Central memory CD4-positive, alpha-beta T cell (primary cell): ENCODE measurements around the gene CRTC2.
"Not testable (repeated sequence)": the region's sequence is repeated elsewhere in the genome, so short reads cannot be mapped to it uniquely, and the experiment has no call there.

Experiments
- DNase-seq: peaks from one replicate; pipeline ENCODE4 v3.0.0; 2022
- total RNA-seq, 3 experiments: gene quantifications; one replicate each; lab custom pipeline; 2026; lab: John Stamatoyannopoulos, UW

Gene CRTC2, protein sequence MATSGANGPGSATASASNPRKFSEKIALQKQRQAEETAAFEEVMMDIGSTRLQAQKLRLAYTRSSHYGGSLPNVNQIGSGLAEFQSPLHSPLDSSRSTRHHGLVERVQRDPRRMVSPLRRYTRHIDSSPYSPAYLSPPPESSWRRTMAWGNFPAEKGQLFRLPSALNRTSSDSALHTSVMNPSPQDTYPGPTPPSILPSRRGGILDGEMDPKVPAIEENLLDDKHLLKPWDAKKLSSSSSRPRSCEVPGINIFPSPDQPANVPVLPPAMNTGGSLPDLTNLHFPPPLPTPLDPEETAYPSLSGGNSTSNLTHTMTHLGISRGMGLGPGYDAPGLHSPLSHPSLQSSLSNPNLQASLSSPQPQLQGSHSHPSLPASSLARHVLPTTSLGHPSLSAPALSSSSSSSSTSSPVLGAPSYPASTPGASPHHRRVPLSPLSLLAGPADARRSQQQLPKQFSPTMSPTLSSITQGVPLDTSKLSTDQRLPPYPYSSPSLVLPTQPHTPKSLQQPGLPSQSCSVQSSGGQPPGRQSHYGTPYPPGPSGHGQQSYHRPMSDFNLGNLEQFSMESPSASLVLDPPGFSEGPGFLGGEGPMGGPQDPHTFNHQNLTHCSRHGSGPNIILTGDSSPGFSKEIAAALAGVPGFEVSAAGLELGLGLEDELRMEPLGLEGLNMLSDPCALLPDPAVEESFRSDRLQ
- total RNA-seq = 24.0 to 73.9 (median 33.5) reads per million in 3 experiments

DNA sequence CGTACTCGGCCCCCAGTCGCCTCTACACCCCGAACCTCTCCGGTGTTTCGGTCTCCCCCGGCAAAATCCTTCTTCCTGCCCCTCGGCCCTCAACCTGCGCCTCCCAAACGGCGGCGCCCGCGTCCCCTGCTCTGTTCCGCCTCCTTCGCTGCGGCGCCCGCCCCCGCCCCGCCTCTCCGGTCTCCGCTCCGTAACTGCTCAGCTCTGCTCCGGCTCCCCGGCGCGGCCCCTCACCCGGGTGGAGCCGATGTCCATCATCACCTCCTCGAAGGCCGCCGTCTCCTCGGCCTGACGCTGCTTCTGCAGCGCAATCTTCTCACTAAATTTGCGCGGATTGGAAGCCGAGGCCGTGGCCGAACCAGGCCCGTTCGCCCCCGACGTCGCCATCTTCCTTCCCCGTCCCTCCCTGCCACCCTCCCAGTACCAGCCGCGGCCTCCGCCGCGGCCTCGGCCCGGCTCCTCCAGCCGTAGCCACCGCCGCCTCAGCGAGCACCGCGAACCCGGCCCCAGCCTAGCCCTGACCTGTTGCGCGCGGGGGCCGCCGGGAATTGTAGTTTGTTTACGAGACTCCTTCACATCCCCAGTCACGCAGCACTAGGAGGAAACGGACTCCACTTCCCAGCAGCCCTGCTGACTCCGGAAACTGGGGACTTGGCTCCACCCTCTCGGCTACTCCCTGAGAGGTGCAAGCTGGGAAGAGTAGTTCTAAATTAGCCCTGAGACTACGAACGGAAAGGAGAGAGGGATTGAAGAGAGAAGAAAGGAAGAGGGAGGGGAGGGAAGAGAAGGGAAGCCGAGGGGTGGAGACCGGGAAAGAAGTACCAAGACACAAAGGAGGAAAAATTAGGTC lies at the start of gene CRTC2:
TSS of gene CRTC2 (minus strand) at position 502 of the 850 bp plus-strand sequence. CDS start at position 387, 115 bp downstream.
- DNase-seq = peak; percentile 97

DNA sequence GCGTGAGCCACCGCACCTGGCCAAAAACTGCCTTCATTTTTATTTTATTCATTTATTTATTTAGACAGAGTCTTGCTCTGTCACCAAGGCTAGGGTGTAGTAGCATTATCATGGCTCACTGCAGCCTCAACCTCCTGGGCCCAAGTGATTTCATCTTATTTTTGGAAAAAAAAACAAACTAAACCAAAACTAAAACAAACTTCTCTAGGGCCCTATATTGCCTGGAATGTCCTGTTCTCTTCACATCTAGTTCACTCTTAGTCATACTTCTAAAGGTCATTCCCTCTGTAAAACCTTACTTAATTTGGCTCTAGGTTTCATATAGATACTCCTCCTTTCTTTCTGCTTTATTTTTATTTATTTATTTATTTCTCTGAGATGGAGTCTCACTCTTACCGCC lies 47.7 kb upstream of the CRTC2 start:
- no peak for DNase-seq

DNA sequence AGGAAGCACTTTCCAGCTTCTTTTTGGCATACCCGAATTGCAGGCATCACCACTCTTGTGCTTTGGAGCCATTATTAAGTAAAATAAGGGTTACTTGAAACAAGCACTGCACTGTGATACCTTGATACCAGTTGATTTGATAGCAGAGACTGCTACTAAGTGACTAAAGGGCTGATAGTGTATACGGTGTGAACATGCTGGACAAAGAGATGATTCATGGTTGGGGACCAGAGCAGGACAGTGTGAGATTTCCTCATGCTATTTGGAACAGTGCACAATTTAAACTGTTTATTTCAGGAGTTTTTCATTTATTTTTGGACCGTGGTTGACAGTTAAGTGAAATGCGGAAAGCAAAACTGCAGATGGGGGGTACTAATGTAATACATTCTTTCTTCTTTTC lies 42.0 kb upstream of the CRTC2 start:
- DNase-seq = no peak

DNA sequence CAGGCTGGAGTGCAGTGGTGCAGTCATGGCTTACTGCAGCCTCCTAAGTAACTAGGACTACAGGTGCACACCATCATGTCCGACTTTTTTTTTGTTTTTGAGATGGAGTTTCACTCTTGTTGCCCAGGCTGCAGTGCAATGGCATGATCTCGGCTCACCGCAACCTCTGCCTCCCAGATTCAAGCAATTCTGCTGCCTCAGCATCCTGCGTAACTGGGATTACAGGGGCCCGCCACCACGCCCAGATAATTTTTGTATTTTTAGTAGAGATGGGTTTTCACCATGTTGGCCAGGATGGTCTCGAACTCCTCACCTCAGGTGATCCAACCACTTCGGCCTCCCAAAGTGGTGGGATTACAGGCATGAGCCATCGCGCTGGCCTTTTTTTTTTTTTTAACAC lies 38.5 kb upstream of the CRTC2 start:
- not testable (repeated sequence) for DNase-seq

DNA sequence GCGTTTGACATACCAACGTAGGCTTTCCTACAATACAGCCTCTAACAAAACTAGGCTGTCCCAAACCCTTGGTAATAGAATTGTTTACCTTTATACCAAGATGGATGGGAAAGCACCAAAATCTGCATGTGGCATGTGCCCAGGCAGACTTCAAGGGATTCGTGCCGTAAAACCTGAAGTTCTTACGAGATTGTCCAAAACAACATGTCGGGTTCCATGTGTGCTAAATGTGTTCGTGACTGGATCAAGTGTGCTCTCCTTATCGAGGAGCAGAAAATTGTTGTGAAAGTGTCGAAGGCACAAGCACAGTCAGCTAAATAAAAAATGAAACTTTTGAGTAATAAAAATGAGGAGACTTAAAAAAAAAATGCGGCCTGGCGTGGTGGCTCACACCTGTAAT lies 37.2 kb upstream of the CRTC2 start:
- no peak for DNase-seq

DNA sequence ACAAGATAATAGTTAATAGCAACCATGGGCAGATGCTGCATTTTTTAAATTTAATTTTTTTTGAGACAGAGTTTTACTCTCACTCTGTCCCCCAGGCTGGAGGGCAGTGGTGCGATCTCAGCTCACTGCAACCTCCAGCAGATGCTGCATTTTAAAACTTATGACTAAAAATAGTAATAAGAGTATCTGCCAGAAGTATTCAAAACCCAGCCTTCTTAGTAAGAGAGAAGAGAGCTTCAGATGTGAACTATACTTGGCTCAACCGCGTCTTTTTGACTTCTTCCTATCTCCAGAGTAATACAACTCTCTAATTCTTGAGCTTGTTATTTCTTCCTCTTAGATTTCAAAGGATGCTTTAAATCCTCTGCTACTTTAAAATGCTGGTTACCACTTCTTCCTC lies 36.8 kb upstream of the CRTC2 start:
- no peak for DNase-seq

DNA sequence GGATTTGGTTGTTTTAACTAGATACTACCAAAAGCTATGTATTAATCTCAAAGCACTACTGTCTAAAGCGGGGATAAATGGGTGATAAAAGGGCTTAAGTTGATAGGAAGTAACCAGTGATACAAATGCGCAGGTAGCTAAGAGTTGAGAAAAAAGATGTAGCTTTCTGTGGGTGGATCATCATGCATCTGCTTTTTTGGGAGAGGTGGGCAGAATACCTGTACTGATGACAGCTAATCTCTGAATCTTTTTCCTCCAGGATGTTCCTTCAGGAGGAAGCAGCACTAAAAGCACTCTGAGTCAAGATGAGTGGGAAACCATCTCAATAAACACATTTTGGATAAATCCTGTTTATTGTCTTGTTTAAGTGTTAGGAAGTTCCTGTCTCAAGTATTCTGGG lies 33.4 kb upstream of the CRTC2 start:
- DNase-seq = no peak

DNA sequence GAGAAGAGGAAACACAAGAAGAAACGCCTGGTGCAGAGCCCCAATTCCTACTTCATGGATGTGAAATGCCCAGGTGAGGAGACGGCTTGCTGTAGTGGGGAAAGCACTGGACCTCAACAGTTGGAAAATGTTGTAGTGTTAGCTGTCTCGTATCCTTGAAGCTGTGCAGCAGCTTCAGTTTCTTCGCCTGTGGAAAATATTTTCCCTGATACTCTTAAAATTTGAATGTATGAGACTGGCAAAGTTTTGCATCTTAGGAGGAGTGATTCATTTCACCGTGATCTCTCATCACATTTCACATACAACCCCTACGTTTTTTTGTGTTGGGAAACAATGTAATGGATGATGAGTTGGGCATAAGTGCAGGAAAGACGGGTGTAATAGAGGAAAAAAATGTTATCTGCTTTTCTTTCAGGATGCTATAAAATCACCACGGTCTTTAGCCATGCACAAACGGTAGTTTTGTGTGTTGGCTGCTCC lies 32.8 kb upstream of the CRTC2 start:
- no peak for DNase-seq

DNA sequence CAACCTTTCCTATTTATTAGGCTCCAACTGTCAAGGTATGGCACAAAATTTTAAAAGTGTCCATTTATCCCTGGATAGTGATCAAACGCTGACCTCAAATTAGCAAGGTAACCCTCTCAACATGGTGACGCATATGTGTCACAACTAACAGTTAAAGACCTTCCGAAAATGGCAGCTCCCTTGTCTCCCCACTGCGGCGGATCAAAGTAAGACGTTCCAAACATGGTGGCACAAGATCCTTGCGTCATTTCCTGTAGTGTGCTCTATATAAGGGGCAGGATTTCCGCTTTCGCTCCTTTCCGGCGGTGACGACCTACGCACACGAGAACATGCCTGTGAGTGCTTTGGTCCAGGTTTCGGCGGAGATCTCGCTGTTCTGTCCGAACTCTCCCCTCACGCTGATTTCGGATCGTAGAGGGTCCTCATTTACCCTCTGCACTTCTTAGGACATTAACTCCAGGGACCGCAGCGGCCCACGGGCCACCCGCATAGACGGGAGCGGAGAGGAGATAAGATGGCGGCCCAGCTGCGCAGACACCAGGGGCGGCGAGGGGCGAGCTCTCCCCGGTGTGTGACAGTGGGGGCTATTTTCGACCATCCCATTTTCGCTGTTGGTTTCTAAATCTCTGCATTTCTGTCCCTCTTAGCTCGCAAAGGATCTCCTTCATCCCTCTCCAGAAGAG lies 32.2 kb upstream of the CRTC2 start, which contains the start of gene RPS27:
TSS of gene RPS27 (plus strand) at position 295 of the 683 bp plus-strand sequence. CDS start at position 330, 35 bp downstream.
- peak; percentile 93 for DNase-seq

DNA sequence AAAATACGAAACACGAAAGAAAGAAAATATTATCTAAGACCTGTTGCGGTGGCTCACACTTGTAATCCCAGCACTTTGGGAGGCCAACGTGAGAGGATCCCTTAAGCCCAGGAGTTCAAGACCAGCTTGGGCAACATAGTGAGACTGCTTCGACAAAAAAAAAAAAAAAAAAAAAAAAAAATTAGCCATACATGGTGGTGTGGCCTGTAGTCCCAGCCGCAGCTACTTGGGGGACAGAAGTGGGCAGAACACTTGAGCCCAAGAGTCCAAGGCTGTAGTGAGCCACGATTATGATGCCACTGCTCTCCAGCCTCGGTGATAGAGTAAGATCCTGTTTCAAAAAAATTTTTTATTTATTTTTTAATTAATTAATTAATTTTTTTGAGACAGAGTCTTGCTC lies 29.2 kb upstream of the CRTC2 start:
- no peak for DNase-seq

DNA sequence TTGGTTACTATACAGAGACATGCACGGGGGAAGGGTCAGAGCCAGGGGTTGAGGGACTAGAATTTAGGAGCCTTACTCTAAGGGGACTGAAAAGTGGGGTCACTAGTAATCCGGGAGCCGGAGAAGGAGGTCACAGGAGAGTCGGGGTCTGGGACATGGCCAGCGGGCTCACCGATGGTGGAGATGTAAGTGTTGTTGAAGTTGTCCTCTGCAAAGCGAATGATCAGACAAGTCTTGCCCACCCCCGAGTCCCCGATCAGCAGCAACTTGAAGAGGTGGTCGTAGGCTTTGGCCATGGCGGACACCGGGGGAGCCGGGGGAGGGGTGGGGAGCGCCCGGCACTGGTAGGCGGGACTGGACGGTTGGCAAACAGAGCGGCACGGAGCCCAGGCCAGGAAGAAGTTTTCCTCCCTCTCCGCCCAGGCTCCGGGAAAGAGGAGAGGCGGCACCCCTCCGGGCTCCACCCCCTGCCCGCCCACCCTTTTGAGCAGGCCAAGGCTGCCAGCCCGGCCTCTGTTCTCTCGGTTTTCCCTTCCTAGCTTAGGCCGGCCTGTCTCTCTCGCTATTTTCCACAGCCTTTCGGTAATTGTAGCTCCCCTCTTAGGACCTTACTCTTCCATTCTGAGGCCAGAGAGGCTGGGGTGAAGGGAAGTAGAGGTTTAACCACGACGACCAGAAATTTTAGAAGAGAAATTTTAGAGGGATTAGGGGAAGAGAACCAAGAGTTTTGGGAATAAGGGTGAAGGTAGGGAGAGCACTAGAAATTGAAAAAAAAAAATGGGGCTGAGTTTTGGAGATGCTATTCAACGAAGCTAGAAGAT lies 27.7 kb upstream of the CRTC2 start, which contains the start of gene RAB13:
TSS of gene RAB13 (minus strand) at position 399 of the 821 bp plus-strand sequence. CDS start at position 296, 103 bp downstream.
- no peak for DNase-seq

DNA sequence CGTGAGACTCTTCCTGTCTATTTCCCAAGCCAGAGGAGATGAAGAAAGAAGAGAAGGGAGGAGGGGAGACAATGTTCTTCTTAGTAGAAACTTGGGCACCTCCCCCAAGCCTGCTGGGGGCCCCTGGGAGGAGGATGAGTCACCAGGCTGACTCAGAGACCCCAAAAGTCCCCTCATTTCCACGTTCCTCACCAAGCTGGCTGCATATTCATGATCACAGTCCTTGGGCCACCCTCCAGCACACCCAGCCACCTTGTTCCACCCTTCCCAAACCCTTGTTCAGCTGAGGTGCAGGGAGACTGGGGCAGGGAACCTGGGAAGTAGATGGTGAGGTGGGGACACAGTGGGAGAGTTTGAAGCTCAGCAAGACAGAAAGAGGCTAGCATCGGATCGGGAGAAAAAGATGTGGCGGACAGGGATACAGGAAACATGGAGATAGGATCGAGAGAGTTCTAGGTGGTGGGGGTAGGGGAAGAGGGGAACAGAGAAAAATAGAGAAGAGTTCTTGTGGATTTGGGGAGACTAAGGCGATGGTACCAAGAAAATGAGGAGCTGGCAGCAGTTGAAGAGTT lies 27.0 kb upstream of the CRTC2 start:
- DNase-seq = no peak

DNA sequence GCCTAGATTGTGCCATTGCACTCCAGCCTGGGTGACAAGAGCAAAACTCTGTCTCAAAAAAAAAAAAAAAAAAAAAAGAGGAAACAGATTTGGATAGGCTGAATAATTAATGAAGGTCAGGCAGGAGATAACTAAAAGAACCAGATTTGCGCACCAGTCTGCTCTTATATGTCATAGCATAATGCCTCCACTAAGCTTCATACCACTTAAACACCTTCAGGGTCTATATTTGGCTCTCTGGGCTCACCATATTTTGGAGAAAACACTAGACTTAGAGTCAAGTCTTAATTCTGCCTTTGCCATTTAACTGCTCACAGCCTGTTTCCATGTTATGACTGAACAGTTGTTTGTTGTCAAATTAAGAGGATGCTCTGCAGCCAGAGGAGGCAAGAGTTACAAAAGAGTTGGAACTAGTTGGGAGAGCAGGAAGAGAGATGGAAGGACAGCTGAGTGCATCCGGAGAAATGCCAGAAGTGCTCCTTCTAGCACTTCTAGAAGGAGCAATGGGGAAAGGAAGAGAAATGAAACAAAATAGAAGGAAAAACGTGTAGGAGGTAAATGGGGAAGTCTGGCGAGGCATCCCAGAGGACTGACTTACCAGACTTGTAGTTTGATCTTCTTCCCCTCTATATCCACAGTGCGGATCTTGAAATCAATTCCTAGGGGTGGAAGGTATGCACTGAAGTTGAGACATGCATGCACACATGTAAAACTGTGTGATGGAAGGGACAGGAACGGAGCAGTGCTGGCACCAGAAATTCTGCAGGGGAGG lies 25.9 kb upstream of the CRTC2 start:
- DNase-seq = no peak

DNA sequence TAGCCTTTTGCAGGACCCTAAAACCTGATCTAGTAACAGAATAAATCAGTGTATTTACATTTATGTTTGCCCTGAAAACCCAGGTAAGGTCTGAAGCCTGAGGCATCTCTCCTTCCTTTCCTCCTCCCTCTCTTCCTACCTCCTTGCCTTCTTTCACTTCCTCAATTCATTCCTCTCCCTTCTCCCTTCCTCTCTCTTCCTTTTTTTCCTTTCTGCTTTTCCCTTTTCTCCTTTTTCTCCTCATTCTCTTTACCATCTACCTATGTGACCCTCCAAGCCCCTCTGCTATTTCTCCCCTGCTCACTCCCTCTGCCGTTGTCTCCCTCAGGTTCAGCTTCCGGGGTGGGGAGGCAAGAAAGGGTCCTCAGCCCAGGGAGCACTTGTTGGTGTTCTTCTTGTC lies 23.3 kb upstream of the CRTC2 start:
- not testable (repeated sequence) for DNase-seq

DNA sequence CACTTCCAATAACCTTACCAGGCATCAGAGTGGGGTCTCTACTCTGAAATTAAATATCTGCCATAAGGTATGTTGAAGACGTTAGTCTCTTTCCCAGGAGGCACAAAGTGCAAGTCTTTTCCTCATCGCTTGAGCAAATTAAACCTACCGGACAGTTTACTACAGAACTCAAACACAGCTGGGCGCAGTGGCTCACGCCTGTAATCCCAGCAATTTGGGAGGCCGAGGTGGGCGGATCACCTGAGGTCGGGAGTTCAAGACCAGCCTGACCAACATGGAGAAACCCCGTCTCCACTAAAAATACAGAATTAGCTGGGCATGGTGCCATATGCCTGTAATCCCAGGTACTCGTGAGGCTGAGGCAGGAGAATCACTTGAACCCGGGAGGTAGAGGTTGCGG lies 20.7 kb upstream of the CRTC2 start:
- not testable (repeated sequence) for DNase-seq

DNA sequence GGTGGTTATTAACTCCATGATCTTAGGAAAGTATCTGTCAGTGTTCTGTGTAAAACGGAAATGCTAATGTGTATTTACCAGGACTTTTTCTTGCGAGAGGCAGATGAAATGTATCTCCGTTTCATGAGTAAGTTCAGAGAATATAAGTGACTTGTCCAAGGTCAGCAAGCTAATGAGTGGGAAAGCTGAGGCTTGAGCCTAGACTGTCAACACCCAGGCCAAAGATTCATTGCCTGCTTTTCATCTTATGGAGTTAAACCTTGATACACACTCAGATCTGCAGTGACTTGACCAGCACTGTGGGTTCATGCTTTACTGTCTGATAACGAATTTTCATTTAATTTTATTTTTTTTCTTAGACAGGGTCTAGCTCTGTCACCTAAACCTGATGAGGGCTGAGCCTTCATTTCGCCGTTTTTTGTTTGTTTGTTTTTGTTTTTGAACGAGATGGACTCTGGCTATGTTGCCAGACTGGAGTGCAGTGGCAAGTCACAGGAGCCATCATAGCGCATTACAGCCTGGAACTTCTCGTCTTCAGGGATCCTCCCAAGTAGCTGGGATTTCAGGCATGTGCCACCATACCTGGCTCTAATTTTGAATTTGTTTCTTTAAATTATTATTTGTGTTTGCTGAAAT lies 20.0 kb upstream of the CRTC2 start:
- DNase-seq = no peak

DNA sequence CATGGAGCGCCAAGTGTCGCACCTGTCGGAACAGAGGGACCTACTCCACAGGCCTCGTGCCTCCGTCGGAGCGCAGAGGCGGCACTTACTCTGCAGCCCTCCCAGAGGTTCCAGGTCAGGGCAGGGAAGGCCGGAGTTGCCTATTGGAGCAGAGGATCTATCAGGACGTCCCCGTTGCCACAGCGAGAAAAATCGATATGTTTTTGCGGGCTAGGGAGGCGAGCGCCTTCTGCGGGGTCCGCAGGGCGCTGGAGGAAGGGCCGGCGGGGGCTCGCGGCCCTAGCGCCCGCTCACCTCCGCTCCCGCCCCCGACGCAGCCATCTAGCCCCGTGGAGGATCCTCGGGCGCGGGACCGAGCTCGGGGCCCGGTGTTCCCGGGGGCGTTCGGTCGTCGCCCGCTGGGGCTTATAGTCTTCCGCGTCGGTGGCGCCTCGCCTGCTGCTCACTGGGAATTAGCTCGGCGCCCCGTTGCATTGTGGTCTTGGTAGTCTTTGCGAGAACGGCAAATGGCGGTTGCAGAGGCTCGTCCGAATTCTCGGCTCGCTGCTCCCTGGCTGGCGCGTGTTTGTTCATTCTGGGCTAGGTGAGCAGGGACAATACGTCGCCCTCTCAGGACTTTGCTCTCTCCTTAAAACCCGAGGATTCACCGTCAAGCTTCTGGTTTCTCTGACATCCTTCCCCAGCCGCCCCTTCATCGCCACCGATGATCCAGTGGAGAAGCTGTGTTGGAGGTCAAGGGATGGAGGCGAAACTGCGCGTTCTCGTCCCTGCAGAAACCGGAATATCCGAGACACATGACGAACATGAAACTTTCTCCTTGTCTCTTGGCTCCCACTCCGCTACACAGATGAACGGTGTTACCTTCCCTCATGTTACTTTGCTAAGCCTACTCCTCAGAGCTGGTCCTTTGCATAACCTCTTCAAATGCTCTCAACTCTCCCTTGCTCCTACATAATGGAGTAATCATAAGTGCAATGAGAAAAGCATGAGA lies 19.1 kb upstream of the CRTC2 start, which contains the start of gene JTB:
TSS of gene JTB (minus strand) at position 425 of the 991 bp plus-strand sequence. CDS start at position 3, 422 bp downstream.
- peak; percentile 78 for DNase-seq

DNA sequence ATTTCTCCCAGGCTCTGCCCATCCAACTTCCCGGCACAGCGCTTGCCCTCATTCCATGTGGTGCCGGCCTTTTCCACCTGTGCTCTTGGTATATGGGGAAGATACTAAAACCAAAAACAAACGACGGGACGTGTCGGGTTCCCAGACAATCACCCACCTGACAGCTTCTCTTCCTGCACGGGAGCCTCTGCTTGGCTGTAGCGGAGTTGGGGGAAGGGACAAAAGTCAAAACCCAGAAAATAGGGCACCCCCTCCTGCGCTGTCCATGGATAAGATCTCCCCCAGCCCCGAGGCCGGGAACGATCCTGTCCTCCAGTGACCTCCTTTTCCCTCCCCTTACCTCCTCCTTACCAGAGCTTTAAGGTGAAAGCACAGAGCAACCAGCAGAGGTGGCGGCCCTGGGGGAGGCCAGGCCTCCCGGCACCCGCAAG lies 18.4 kb upstream of the CRTC2 start:
- DNase-seq = no peak
